T-helper 17 cell (primary cell): ENCODE results near the gene TNXB. TPM values are rescaled to one million over a fixed set of nuclear protein-coding genes. Genes with fewer than 3 reads are reported as not detected.
"Not testable (repeated sequence)": the region's sequence is repeated elsewhere in the genome, so short reads cannot be mapped to it uniquely, and the experiment has no call there.

Experiments used
- ATAC-seq: fragments of 150-1000 bp; cut with Tn5 transposase; 2 replicates; pipeline ENCODE4 v1.10.0; 2021; ENCODE audit warnings: mild to moderate bottlenecking, moderate library complexity
- DNase-seq, 3 donors: peaks; one replicate each; pipeline versions ENCODE4 v3.0.0 to v3.0.0-alpha.2; 2020 to 2021
- H3K9me3 ChIP-seq: one replicate; pipeline ENCODE4 v1.7.0; 2013; ENCODE audit warnings: low read length, mild to moderate bottlenecking; ENCODE audit not compliant: control insufficient read depth, poor library complexity, severe bottlenecking
- H3K27ac Mint-ChIP-seq: one replicate; pipeline ENCODE4 v1.8.0; 2022; ENCODE audit warnings: mild to moderate bottlenecking, moderate library complexity, mixed read lengths
- H3K27me3 Mint-ChIP-seq: one replicate; pipeline ENCODE4 v1.8.0; 2022; ENCODE audit warnings: mixed read lengths
- H3K36me3 Mint-ChIP-seq: one replicate; pipeline ENCODE4 v1.8.0; 2022; ENCODE audit warnings: low read depth, mixed read lengths
- H3K4me1 Mint-ChIP-seq: one replicate; pipeline ENCODE4 v1.8.0; 2022; ENCODE audit warnings: mild to moderate bottlenecking, mixed read lengths
- H3K4me3 Mint-ChIP-seq: one replicate; pipeline ENCODE4 v1.8.0; 2022; ENCODE audit warnings: mild to moderate bottlenecking, moderate library complexity, mixed read lengths
- total RNA-seq, 4 donors: library from RNA in 2 of 4; stranded (reverse) in 2 of 4; gene quantifications; one replicate each; pipeline ENCODE4 v1.2.3 and lab custom pipeline; 2022 to 2026

The TNXB gene
- total RNA-seq, 2 donors from 2014 or later = 7.3 to 11.4 TPM

- ATAC-seq, H3K4me3 Mint-ChIP-seq, H3K27ac Mint-ChIP-seq, H3K9me3 ChIP-seq, DNase-seq, H3K4me1 Mint-ChIP-seq, H3K36me3 Mint-ChIP-seq: not testable (repeated sequence)
- H3K27me3 Mint-ChIP-seq = peaks cover 16% of the 10 kb centered on the region
These were observed 60.0 kb downstream of the TNXB start for GRCh38 chr6:32049149-32049548.

- Mint-ChIP-seq H3K4me3 (peak overlapping the region; percentile 52), H3K27me3 (peaks cover 13% of the 10 kb centered on the region), H3K4me1 (peaks cover 8% of the 10 kb centered on the region), H3K36me3 (peaks cover 2% of the 10 kb centered on the region), H3K27ac (no peak overlapping the region)
- ATAC-seq = peak; percentile 82
- DNase-seq = peak; percentile 44 to 67 (median 45)
- no peaks in the 10 kb centered on the region for H3K9me3 ChIP-seq
These were observed 61.0 kb downstream of the TNXB start for GRCh38 chr6:32047855-32048766.

- Mint-ChIP-seq H3K4me1 (peaks cover 8% of the 10 kb centered on the region), H3K27ac (no peak overlapping the region), H3K36me3 (peaks cover 2% of the 10 kb centered on the region), H3K27me3 (peaks cover 13% of the 10 kb centered on the region), H3K4me3 (no peak overlapping the region)
- ATAC-seq (no peak), DNase-seq (no peak)
- no peaks in the 10 kb centered on the region for H3K9me3 ChIP-seq
These were observed 61.6 kb downstream of the TNXB start for GRCh38 chr6:32047539-32047854.

GRCh38 chr6:32047084-32047478 is 62.1 kb downstream of the TNXB start:
- peaks cover 12% of the 10 kb centered on the region for H3K27me3 Mint-ChIP-seq
- peaks cover 8% of the 10 kb centered on the region for H3K4me1 Mint-ChIP-seq
- peaks cover 2% of the 10 kb centered on the region for H3K36me3 Mint-ChIP-seq
- no peak overlapping the region for H3K4me3 Mint-ChIP-seq
- no peaks in the 10 kb centered on the region for H3K9me3 ChIP-seq
- DNase-seq (no peak), ATAC-seq (no peak)
- no peak overlapping the region for H3K27ac Mint-ChIP-seq

- ATAC-seq (no peak), DNase-seq (no peak)
- Mint-ChIP-seq H3K27me3 (peaks cover 7% of the 10 kb centered on the region), H3K4me1 (peaks cover 6% of the 10 kb centered on the region), H3K36me3 (no peaks in the 10 kb centered on the region), H3K4me3 (no peak overlapping the region), H3K27ac (peak overlapping the region; percentile 9)
- H3K9me3 ChIP-seq = no peaks in the 10 kb centered on the region
These were observed 62.6 kb downstream of the TNXB start for GRCh38 chr6:32046450-32047083.

GRCh38 chr6:32045811-32046449 is 63.2 kb downstream of the TNXB start:
- H3K4me1 Mint-ChIP-seq = peaks cover 6% of the 10 kb centered on the region
- peaks cover 5% of the 10 kb centered on the region for H3K27me3 Mint-ChIP-seq
- no peaks in the 10 kb centered on the region for H3K9me3 ChIP-seq
- H3K27ac Mint-ChIP-seq = peak overlapping the region; percentile 9
- DNase-seq = no peak
- ATAC-seq = no peak
- H3K4me3 Mint-ChIP-seq = no peak overlapping the region
- H3K36me3 Mint-ChIP-seq = no peaks in the 10 kb centered on the region

GRCh38 chr6:32044916-32045315 is 64.2 kb downstream of the TNXB start:
- ATAC-seq, H3K4me3 Mint-ChIP-seq, H3K36me3 Mint-ChIP-seq, H3K27me3 Mint-ChIP-seq, H3K9me3 ChIP-seq, H3K27ac Mint-ChIP-seq, H3K4me1 Mint-ChIP-seq, DNase-seq: not testable (repeated sequence)

- not testable (repeated sequence) for ATAC-seq, H3K27ac Mint-ChIP-seq, H3K9me3 ChIP-seq, H3K36me3 Mint-ChIP-seq, H3K27me3 Mint-ChIP-seq, DNase-seq, H3K4me1 Mint-ChIP-seq, H3K4me3 Mint-ChIP-seq
These were observed 65.4 kb downstream of the TNXB start for GRCh38 chr6:32043589-32044380.

- not testable (repeated sequence) for ATAC-seq, DNase-seq, H3K9me3 ChIP-seq
These were observed 66.9 kb downstream of the TNXB start for GRCh38 chr6:32042276-32042675.

GRCh38 chr6:32041385-32041784 is 67.8 kb downstream of the TNXB start:
- not testable (repeated sequence) for H3K27me3 Mint-ChIP-seq, H3K9me3 ChIP-seq, H3K36me3 Mint-ChIP-seq, H3K27ac Mint-ChIP-seq, H3K4me1 Mint-ChIP-seq, ATAC-seq, DNase-seq, H3K4me3 Mint-ChIP-seq

More at GRCh38 chr6:32042276-32042675, 66.9 kb downstream of the TNXB start:
- H3K4me3 Mint-ChIP-seq, H3K4me1 Mint-ChIP-seq, H3K36me3 Mint-ChIP-seq, H3K27me3 Mint-ChIP-seq, H3K27ac Mint-ChIP-seq: not testable (repeated sequence)

GRCh38 chr6:32041050-32041321 is 68.2 kb downstream of the TNXB start:
- ATAC-seq, H3K27me3 Mint-ChIP-seq, H3K9me3 ChIP-seq, H3K4me3 Mint-ChIP-seq, DNase-seq, H3K27ac Mint-ChIP-seq, H3K4me1 Mint-ChIP-seq, H3K36me3 Mint-ChIP-seq: not testable (repeated sequence)

- not testable (repeated sequence) for H3K27me3 Mint-ChIP-seq, H3K4me1 Mint-ChIP-seq, H3K4me3 Mint-ChIP-seq, H3K36me3 Mint-ChIP-seq, DNase-seq, H3K27ac Mint-ChIP-seq, H3K9me3 ChIP-seq, ATAC-seq
These were observed 68.7 kb downstream of the TNXB start for GRCh38 chr6:32040299-32041049.
